GM12892 (cell line): ENCODE data around the gene ABCB8.

Experiments used
- POLR2A ChIP-seq: IDR thresholded peaks from 2 replicates; pipeline ENCODE4 v1.6.1; 2011; ENCODE audit warnings: low read depth, low read length, control low read depth
- POLR2AphosphoS5 ChIP-seq: IDR thresholded peaks from 2 replicates; pipeline ENCODE4 v1.6.1; 2011; ENCODE audit warnings: low read depth, low read length, control low read depth
- TAF1 ChIP-seq: IDR thresholded peaks from 2 replicates; pipeline ENCODE4 v1.6.1; 2011; ENCODE audit warnings: low read depth, mild to moderate bottlenecking, control low read depth, low read length, borderline replicate concordance

DNA sequence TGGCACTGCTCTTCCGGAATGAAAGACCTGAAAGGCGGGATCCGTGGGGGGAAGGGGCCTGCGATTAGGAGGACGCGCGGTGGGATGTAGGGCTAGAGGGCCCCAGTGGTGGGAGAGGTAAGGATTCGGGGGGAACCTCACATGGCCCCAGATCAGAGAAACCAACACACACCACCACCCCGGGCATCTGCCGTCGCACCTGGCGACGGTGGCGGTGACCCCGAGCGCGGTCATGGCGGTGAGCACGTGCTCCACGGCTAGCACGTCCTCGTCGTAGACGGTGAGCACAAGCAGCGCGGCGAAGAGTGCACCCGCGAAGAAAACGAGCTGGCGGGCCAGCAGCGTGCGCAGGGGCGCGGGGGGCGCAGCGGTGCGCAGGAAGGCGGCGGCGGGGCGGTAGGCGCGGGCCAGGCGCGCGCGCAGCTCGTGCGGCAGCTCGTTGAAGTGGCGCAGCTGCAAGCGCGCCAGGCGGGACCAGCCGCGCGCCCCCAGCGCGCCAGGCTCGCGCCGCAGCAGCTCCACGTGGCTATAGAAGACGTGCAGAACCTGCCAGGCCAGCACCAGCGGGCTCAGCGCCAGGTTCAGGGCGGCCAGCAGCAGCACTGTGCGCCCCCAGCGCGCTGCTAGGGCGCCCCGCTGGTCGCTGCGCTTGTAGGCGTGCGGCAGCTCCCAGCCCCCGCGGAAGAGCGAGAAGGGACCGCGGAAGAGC, 9.7 kb upstream of the ABCB8 start:
- no peak for TF ChIP-seq POLR2A
- no peak for TF ChIP-seq TAF1
- TF ChIP-seq POLR2AphosphoS5 = no peak
